ENCODE results near the gene COL28A1.
A peak's percentile ranks its signal among the peaks of the same experiment; 100 is the strongest.

The COL28A1 gene

DNA sequence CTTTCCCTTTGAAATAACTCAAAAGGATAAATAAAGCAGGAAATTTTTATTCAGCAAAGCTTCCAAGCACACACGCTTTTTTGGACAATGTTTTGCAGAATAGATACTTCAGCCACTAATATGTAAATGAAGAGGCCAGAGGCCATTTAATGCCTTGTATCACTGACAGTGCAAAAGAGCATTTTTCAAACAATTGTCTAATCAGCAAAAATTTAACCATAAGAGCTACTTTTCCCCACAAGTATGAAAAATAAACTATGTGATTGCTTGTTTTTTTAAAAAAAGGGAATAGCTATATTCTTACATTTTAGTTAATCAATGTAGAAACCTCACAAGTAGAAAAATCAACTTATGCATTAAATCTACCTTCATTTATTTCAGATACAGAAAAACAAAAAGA, 99.7 kb downstream of the COL28A1 start:
- DNase-seq (ENCODE audit: low spot score in 2 of 2) (no peak), ATAC-seq (replicated peaks; ENCODE audit: extremely low read depth, poor library complexity, severe bottlenecking) (no peak)
- H3K4me1 Mint-ChIP-seq: no peaks in the 10 kb centered on the region
- peaks cover 24% of the 10 kb centered on the region for H3K27me3 Mint-ChIP-seq
- H3K9me3 Mint-ChIP-seq: no peaks in the 10 kb centered on the region
- no peak overlapping the region for H3K27ac Mint-ChIP-seq (ENCODE audit: low read depth)
- no peak overlapping the region for H3K4me3 Mint-ChIP-seq
- no peaks in the 10 kb centered on the region for H3K36me3 Mint-ChIP-seq (ENCODE audit: insufficient read depth)

GRCh38 chr7:7434329-7434728, 101.3 kb downstream of the COL28A1 start:
- no peaks in the 10 kb centered on the region for H3K4me1 Mint-ChIP-seq
- ATAC-seq (replicated peaks; ENCODE audit: extremely low read depth, poor library complexity, severe bottlenecking): no peak

DNA sequence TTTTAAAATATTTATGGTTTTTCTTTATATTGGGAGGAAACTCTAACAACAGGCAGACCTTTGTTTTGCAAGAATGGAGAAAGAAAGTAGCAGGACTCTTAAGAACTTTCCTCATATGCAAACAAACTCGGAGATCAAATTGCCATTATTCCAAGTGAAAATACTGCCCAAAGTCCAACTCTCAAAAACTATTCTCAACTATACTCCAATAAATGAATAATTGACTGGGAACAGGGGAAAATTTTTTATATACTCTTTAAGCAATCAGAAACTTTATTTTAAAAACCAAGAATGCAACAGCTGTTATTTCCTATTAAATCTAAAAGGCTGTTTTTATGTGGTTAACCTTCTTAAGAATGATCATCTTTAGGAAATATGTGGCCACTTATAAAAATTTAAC, 101.9 kb downstream of the COL28A1 start:
- ATAC-seq (replicated peaks; ENCODE audit: extremely low read depth, poor library complexity, severe bottlenecking): no peak
- Mint-ChIP-seq H3K4me1 (no peaks in the 10 kb centered on the region), H3K36me3 (ENCODE audit: insufficient read depth) (no peaks in the 10 kb centered on the region), H3K4me3 (no peak overlapping the region), H3K27ac (ENCODE audit: low read depth) (no peak overlapping the region), H3K27me3 (peaks cover 30% of the 10 kb centered on the region), H3K9me3 (no peaks in the 10 kb centered on the region)
- DNase-seq (ENCODE audit: low spot score in 2 of 2): no peak

More at GRCh38 chr7:7434329-7434728, 101.3 kb downstream of the COL28A1 start:
- H3K27me3 Mint-ChIP-seq: peaks cover 30% of the 10 kb centered on the region
- H3K36me3 Mint-ChIP-seq (ENCODE audit: insufficient read depth): no peaks in the 10 kb centered on the region
- H3K4me3 Mint-ChIP-seq: no peak overlapping the region
- no peak for DNase-seq (ENCODE audit: low spot score in 2 of 2)
- no peak overlapping the region for H3K27ac Mint-ChIP-seq (ENCODE audit: low read depth)
- no peaks in the 10 kb centered on the region for H3K9me3 Mint-ChIP-seq

- H3K4me1 Mint-ChIP-seq: no peaks in the 10 kb centered on the region
- no peak overlapping the region for H3K27ac Mint-ChIP-seq (ENCODE audit: low read depth)
- ATAC-seq (replicated peaks; ENCODE audit: extremely low read depth, poor library complexity, severe bottlenecking): no peak
- H3K4me3 Mint-ChIP-seq: no peak overlapping the region
- H3K27me3 Mint-ChIP-seq: peaks cover 30% of the 10 kb centered on the region
- H3K9me3 Mint-ChIP-seq: no peaks in the 10 kb centered on the region
- DNase-seq (ENCODE audit: low spot score in 2 of 2): no peak
- H3K36me3 Mint-ChIP-seq (ENCODE audit: insufficient read depth): no peaks in the 10 kb centered on the region
Observed at GRCh38 chr7:7432979-7433378, 102.7 kb downstream of the COL28A1 start.

- H3K36me3 Mint-ChIP-seq (ENCODE audit: insufficient read depth): no peaks in the 10 kb centered on the region
- DNase-seq (ENCODE audit: low spot score in 2 of 2): no peak
- H3K9me3 Mint-ChIP-seq: no peaks in the 10 kb centered on the region
- ATAC-seq (replicated peaks; ENCODE audit: extremely low read depth, poor library complexity, severe bottlenecking): no peak
- no peak overlapping the region for H3K4me3 Mint-ChIP-seq
- peaks cover 6% of the 10 kb centered on the region for H3K4me1 Mint-ChIP-seq
- H3K27me3 Mint-ChIP-seq: peaks cover 30% of the 10 kb centered on the region
- H3K27ac Mint-ChIP-seq (ENCODE audit: low read depth): no peak overlapping the region
Observed at GRCh38 chr7:7428806-7429205, 106.9 kb downstream of the COL28A1 start.

DNA sequence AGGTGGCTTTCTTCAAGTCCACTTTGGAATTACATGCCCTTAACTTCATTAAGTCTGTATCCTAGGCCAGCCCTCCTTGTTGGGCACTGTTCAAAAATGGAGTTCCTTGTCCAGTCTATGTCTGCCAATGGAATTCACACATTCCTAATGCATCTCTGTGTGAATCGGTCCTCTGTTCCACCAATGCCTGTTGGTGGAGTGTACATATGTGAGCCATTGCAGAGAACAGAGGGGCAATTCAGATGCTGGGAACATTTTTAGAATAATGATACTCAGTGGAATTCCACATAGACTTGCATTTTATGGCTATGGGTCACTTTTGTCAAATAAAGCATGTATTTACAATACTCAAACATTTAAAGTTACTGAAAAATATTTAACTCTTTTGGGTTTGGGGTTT, 108.3 kb downstream of the COL28A1 start:
- DNase-seq (ENCODE audit: low spot score in 2 of 2) (no peak), ATAC-seq (replicated peaks; ENCODE audit: extremely low read depth, poor library complexity, severe bottlenecking) (no peak)
- H3K4me3 Mint-ChIP-seq: no peak overlapping the region
- peaks cover 19% of the 10 kb centered on the region for H3K27me3 Mint-ChIP-seq
- H3K27ac Mint-ChIP-seq (ENCODE audit: low read depth): no peak overlapping the region
- peaks cover 6% of the 10 kb centered on the region for H3K4me1 Mint-ChIP-seq
- H3K9me3 Mint-ChIP-seq: no peaks in the 10 kb centered on the region
- H3K36me3 Mint-ChIP-seq (ENCODE audit: insufficient read depth): no peaks in the 10 kb centered on the region

DNA sequence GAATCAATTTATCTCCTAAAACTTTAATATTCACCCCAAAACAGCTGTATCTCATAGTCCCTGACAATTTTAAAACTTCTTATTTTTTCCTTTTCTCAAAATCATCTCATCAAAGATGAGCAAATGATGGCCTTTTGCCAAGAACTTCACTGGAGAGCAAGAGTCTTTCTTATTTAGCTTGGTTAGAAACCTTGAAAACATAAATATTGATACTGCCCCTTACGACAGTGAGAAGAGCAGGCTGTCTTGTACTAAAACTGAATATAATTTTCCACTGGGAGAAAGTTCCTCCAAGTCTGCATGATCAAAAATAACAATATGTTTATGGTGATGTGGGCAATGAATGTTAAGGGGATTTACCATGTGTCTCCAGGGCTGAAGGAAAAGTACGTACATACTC, 109.0 kb downstream of the COL28A1 start:
- DNase-seq (ENCODE audit: low spot score in 2 of 2) (no peak), ATAC-seq (replicated peaks; ENCODE audit: extremely low read depth, poor library complexity, severe bottlenecking) (no peak)
- Mint-ChIP-seq H3K9me3 (no peaks in the 10 kb centered on the region), H3K27me3 (peaks cover 12% of the 10 kb centered on the region), H3K36me3 (ENCODE audit: insufficient read depth) (no peaks in the 10 kb centered on the region), H3K27ac (ENCODE audit: low read depth) (no peak overlapping the region), H3K4me3 (no peak overlapping the region), H3K4me1 (peaks cover 6% of the 10 kb centered on the region)

DNA sequence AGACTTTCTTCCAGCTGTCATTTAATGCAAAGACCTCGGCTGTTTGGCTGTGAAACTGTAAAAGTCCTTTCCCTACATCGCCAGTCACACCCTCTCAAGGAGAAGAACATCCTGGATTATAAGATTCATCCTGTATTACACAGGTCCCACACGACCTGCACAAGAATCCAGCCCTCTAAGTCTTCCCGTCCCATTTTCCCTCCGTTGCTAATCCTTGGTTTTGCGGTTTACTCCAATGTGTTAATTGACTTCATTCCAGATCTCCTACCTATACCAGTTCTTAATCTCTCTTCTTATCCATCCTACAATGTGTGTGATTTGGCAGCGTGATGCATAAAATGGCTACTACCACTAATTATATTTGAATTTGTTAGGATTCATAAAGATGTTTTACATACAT, 110.4 kb downstream of the COL28A1 start:
- Mint-ChIP-seq H3K27ac (ENCODE audit: low read depth) (no peak overlapping the region), H3K27me3 (no peaks in the 10 kb centered on the region), H3K4me1 (peaks cover 6% of the 10 kb centered on the region), H3K9me3 (no peaks in the 10 kb centered on the region), H3K4me3 (peak overlapping the region; percentile 19), H3K36me3 (ENCODE audit: insufficient read depth) (no peaks in the 10 kb centered on the region)
- DNase-seq (ENCODE audit: low spot score in 2 of 2) (no peak), ATAC-seq (replicated peaks; ENCODE audit: extremely low read depth, poor library complexity, severe bottlenecking) (no peak)

GRCh38 chr7:7424151-7424873, 111.4 kb downstream of the COL28A1 start:
- H3K36me3 Mint-ChIP-seq (ENCODE audit: insufficient read depth): no peaks in the 10 kb centered on the region
- peaks cover 6% of the 10 kb centered on the region for H3K4me1 Mint-ChIP-seq
- ATAC-seq (replicated peaks; ENCODE audit: extremely low read depth, poor library complexity, severe bottlenecking): peak; percentile 46
- peak in 1 of 2 donors; percentile 15 for DNase-seq (ENCODE audit: low spot score in 2 of 2)
- H3K27me3 Mint-ChIP-seq: no peaks in the 10 kb centered on the region
- H3K4me3 Mint-ChIP-seq: peak overlapping the region; percentile 70
- H3K9me3 Mint-ChIP-seq: no peaks in the 10 kb centered on the region
- H3K27ac Mint-ChIP-seq (ENCODE audit: low read depth): peak overlapping the region; percentile 29

GRCh38 chr7:7422641-7423040, 113.0 kb downstream of the COL28A1 start:
- Mint-ChIP-seq H3K9me3 (no peaks in the 10 kb centered on the region), H3K4me1 (peaks cover 9% of the 10 kb centered on the region), H3K4me3 (no peak overlapping the region), H3K36me3 (ENCODE audit: insufficient read depth) (no peaks in the 10 kb centered on the region), H3K27me3 (no peaks in the 10 kb centered on the region), H3K27ac (ENCODE audit: low read depth) (no peak overlapping the region)
- DNase-seq (ENCODE audit: low spot score in 2 of 2) (no peak), ATAC-seq (replicated peaks; ENCODE audit: extremely low read depth, poor library complexity, severe bottlenecking) (no peak)

GRCh38 chr7:7421826-7422225, 113.8 kb downstream of the COL28A1 start:
- H3K4me1 Mint-ChIP-seq: peaks cover 17% of the 10 kb centered on the region
- H3K4me3 Mint-ChIP-seq: no peak overlapping the region
- H3K27me3 Mint-ChIP-seq: no peaks in the 10 kb centered on the region
- no peaks in the 10 kb centered on the region for H3K36me3 Mint-ChIP-seq (ENCODE audit: insufficient read depth)
- no peaks in the 10 kb centered on the region for H3K9me3 Mint-ChIP-seq
- H3K27ac Mint-ChIP-seq (ENCODE audit: low read depth): no peak overlapping the region
- DNase-seq (ENCODE audit: low spot score in 2 of 2) (no peak), ATAC-seq (replicated peaks; ENCODE audit: extremely low read depth, poor library complexity, severe bottlenecking) (no peak)

- no peaks in the 10 kb centered on the region for H3K36me3 Mint-ChIP-seq (ENCODE audit: insufficient read depth)
- ATAC-seq (replicated peaks; ENCODE audit: extremely low read depth, poor library complexity, severe bottlenecking): no peak
- peaks cover 23% of the 10 kb centered on the region for H3K4me1 Mint-ChIP-seq
- H3K27ac Mint-ChIP-seq (ENCODE audit: low read depth): no peak overlapping the region
- no peak for DNase-seq (ENCODE audit: low spot score in 2 of 2)
- no peak overlapping the region for H3K4me3 Mint-ChIP-seq
- no peaks in the 10 kb centered on the region for H3K9me3 Mint-ChIP-seq
- no peaks in the 10 kb centered on the region for H3K27me3 Mint-ChIP-seq
Observed at GRCh38 chr7:7418997-7419396, 116.7 kb downstream of the COL28A1 start.

DNA sequence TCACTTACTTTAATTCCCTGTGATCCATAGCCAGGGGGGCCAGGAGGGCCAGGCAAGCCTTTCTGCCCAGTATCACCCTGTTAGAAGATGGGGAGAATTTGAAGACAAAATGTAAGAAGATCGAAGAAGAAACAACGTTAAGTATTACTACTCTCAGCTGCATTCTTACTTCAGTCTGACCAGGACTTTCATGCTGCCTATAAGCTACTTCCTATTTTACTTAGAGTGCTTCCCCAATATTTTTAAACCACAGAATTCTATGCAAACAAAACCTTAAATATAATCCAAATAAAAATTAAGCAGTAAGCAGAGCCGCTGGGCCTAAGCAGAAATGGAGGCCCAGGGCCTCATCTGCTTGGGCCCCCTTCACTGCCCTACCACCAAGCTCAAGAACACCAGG, 117.8 kb downstream of the COL28A1 start:
- no peaks in the 10 kb centered on the region for H3K27me3 Mint-ChIP-seq
- H3K4me1 Mint-ChIP-seq: peaks cover 23% of the 10 kb centered on the region
- no peak overlapping the region for H3K4me3 Mint-ChIP-seq
- ATAC-seq (replicated peaks; ENCODE audit: extremely low read depth, poor library complexity, severe bottlenecking) (no peak), DNase-seq (ENCODE audit: low spot score in 2 of 2) (no peak)
- no peak overlapping the region for H3K27ac Mint-ChIP-seq (ENCODE audit: low read depth)
- no peaks in the 10 kb centered on the region for H3K9me3 Mint-ChIP-seq
- no peaks in the 10 kb centered on the region for H3K36me3 Mint-ChIP-seq (ENCODE audit: insufficient read depth)

Measured in central memory CD8-positive, alpha-beta T cell (primary cell).